Retina (tissue), 1 donor: ENCODE results near the gene ARSK.

Source experiments
- DNase-seq: peaks from one replicate; pipeline ENCODE4 v3.0.0-alpha.2; 2016

Gene ARSK

DNA sequence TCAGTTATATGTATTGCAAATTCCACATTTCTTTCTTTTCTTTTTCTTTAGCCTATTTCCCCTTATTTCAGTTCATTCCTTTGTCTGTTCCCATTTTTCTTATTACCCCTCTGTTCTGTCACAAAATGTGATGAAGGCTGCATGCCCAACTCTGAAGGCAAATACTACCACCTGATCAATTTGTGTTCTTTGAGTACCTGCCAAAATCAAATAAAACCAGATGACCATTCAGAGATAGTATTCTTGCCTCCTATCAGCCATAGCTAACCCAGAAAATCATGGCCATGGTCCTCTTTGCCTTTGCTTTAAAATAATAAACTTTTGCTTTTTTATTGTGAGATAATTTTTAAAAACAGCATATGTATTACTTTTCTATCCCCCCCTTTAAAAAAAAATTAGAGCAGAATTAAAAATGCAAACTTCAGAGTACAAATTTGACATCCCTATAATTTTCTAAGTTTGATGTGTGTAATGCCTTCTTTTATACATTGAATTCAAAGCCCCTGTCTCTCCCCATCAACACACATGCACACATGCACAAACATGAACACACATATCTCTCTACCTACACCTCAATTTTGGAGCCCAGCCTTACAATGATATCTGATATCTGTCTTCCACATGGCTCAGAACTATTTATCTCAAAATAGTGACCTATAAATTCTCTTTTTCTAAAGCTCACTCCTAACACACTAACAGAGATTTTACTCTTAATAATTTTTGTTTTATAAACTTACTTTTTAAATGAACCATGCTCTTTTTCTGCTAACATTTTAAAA is 95.1 kb downstream of the ARSK start:
- no peak for DNase-seq

DNA sequence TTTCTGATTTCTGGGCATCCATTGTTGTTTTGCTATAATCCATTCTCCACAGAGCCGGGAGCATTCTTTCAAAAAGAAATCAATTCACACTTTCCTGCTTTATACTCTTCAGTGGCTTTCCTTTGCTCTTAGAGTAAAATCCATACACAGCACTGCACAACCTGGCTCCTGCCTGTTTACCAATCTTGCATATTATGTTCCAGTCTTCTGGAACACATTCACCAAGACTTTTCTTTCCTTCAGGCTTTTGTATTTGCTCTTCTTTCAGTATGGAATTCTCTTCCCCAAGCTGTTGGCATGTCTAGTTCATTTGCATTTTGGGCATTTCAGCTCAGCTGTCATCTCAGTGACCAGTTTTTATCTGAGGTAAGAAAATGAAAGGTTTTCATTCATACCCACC is 97.9 kb downstream of the ARSK start:
- DNase-seq = no peak

DNA sequence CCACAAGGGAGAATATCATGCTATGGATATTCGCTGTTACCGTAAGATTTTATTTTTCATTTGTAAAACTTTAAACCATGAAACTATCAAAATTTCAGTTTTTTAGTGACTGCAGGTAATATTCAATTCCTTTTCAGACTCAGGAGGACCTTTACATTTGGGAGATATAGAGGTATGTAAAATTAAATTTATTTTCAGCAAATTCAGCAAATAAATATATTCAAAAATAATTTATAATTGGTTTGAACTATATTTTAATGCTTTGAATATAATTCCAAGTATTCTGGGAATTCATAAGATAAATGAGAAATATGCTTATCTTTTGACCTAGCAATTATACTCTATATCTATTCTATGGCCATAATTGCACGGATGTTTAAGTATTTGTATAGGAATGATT is 99.3 kb downstream of the ARSK start:
- DNase-seq = no peak
